H9 (cell line): ENCODE data around the gene SMS. TPM values are rescaled to one million over a fixed set of nuclear protein-coding genes. Genes with fewer than 3 reads are reported as not detected.

Experiments used
- DNase-seq: peaks from one replicate; pipeline ENCODE4 v3.0.0-alpha.2; 2017
- H2AFZ ChIP-seq: one replicate; pipeline ENCODE4 v1.6.1; 2013; ENCODE audit warnings: mild to moderate bottlenecking, low read length, control low read depth, moderate library complexity
- H2AK5ac ChIP-seq: 2 replicates; pipeline ENCODE4 v1.6.1; 2013; ENCODE audit warnings: low read length, control low read depth, mixed read lengths; ENCODE audit not compliant: insufficient read length
- H2BK120ac ChIP-seq: one replicate; pipeline ENCODE4 v1.6.1; 2013; ENCODE audit warnings: low read depth, mild to moderate bottlenecking, low read length, control low read depth, inconsistent platforms; ENCODE audit not compliant: poor library complexity, severe bottlenecking
- H2BK12ac ChIP-seq: 2 replicates; pipeline ENCODE4 v1.6.1; 2013; ENCODE audit warnings: low read length, control low read depth, mixed read lengths, low read depth; ENCODE audit not compliant: insufficient read length
- H2BK15ac ChIP-seq: 2 replicates; pipeline ENCODE4 v1.6.1; 2013; ENCODE audit warnings: low read depth, low read length, control low read depth
- H2BK20ac ChIP-seq: one replicate; pipeline ENCODE4 v1.6.1; 2013; ENCODE audit warnings: low read depth, mild to moderate bottlenecking, low read length, control low read depth, inconsistent platforms; ENCODE audit not compliant: poor library complexity, severe bottlenecking
- H2BK5ac ChIP-seq: 2 replicates; pipeline ENCODE4 v1.6.1; 2013; ENCODE audit warnings: low read length, control low read depth, mixed read lengths; ENCODE audit not compliant: insufficient read length
- H3K14ac ChIP-seq: 2 replicates; pipeline ENCODE4 v1.6.1; 2013; ENCODE audit warnings: low read length, control low read depth; ENCODE audit not compliant: insufficient read depth
- H3K18ac ChIP-seq: 2 replicates; pipeline ENCODE4 v1.6.1; 2013; ENCODE audit warnings: low read depth, mild to moderate bottlenecking, mixed read lengths, low read length, control low read depth; ENCODE audit not compliant: insufficient read length
- H3K23ac ChIP-seq: 2 replicates; pipeline ENCODE4 v1.6.1; 2013; ENCODE audit warnings: low read length, control low read depth, mixed read lengths, low read depth; ENCODE audit not compliant: insufficient read length
- H3K23me2 ChIP-seq: 2 replicates; pipeline ENCODE4 v1.6.1; 2013; ENCODE audit warnings: low read depth, mild to moderate bottlenecking, mixed read lengths, low read length, control low read depth; ENCODE audit not compliant: insufficient read length, poor library complexity, severe bottlenecking
- H3K27ac ChIP-seq: 2 replicates; pipeline ENCODE4 v1.5.1; 2013; ENCODE audit warnings: low read length, control low read depth, mixed read lengths, low read depth; ENCODE audit not compliant: insufficient read length
- H3K27me3 ChIP-seq: 2 replicates; pipeline ENCODE4 v1.6.1; 2013; ENCODE audit warnings: low read length, control low read depth, inconsistent platforms; ENCODE audit not compliant: insufficient read depth
- H3K4ac ChIP-seq: 2 replicates; pipeline ENCODE4 v1.6.1; 2013; ENCODE audit warnings: low read depth, mild to moderate bottlenecking, control low read depth, inconsistent platforms, low read length, moderate library complexity
- H3K4me1 ChIP-seq: 2 replicates; pipeline ENCODE4 v1.6.1; 2013; ENCODE audit warnings: low read length, control low read depth, inconsistent platforms; ENCODE audit not compliant: insufficient read depth
- H3K4me2 ChIP-seq: 2 replicates; pipeline ENCODE4 v1.6.1; 2013; ENCODE audit warnings: low read length, control low read depth, mixed read lengths; ENCODE audit not compliant: insufficient read length, insufficient read depth
- H3K56ac ChIP-seq: 2 replicates; pipeline ENCODE4 v1.6.1; 2013; ENCODE audit warnings: low read depth, mild to moderate bottlenecking, mixed read lengths, low read length, control low read depth; ENCODE audit not compliant: insufficient read length
- H3K79me1 ChIP-seq: 2 replicates; pipeline ENCODE4 v1.6.1; 2013; ENCODE audit warnings: low read depth, mild to moderate bottlenecking, moderate library complexity, low read length, control low read depth, inconsistent platforms; ENCODE audit not compliant: insufficient read depth, poor library complexity, severe bottlenecking
- H3K79me2 ChIP-seq: 2 replicates; pipeline ENCODE4 v1.6.1; 2013; ENCODE audit warnings: low read length, control low read depth, inconsistent platforms; ENCODE audit not compliant: insufficient read depth
- H3K9ac ChIP-seq: 2 replicates; pipeline ENCODE4 v1.6.1; 2013; ENCODE audit warnings: low read length, control low read depth, mixed read lengths; ENCODE audit not compliant: insufficient read length; ENCODE audit errors: extremely low read depth
- H3K9me3 ChIP-seq: one replicate; pipeline ENCODE4 v1.6.1; 2013; ENCODE audit warnings: low read depth, low read length, inconsistent platforms; ENCODE audit not compliant: control insufficient read depth
- H3T11ph ChIP-seq: one replicate; pipeline ENCODE4 v1.6.1; 2013; ENCODE audit warnings: mild to moderate bottlenecking, low read length, control low read depth, inconsistent platforms
- H4K20me1 ChIP-seq: one replicate; pipeline ENCODE4 v1.6.1; 2013; ENCODE audit not compliant: control insufficient read depth, insufficient read length, insufficient read depth
- H4K5ac ChIP-seq: 2 replicates; pipeline ENCODE4 v1.6.1; 2013; ENCODE audit warnings: low read depth, mild to moderate bottlenecking, mixed read lengths, low read length, control low read depth; ENCODE audit not compliant: insufficient read length
- H4K8ac ChIP-seq: replicated peaks from 2 replicates; pipeline ENCODE4 v1.6.1; 2013; ENCODE audit warnings: low read length, control low read depth, mixed read lengths, low read depth; ENCODE audit not compliant: insufficient read length
- H4K91ac ChIP-seq: 2 replicates; pipeline ENCODE4 v1.6.1; 2013; ENCODE audit warnings: low read depth, mild to moderate bottlenecking, moderate library complexity, mixed read lengths, low read length, control low read depth; ENCODE audit not compliant: insufficient read length
- H3K27ac Mint-ChIP-seq, 3 experiments: 2 replicates in 2 of 3; 3 replicates in 1 of 3; pipeline ENCODE4 v1.8.0; 2020 to 2021; ENCODE audit warnings: mixed read lengths in 3 of 3, mild to moderate bottlenecking in 1 of 3, moderate library complexity in 1 of 3
- H3K27me3 Mint-ChIP-seq: 2 replicates; pipeline ENCODE4 v1.8.0; 2021; ENCODE audit warnings: low read depth, mild to moderate bottlenecking, moderate library complexity, mixed read lengths
- H3K36me3 Mint-ChIP-seq, 3 experiments: 2 replicates in 2 of 3; 3 replicates in 1 of 3; pipeline ENCODE4 v1.8.0; 2020 to 2021; ENCODE audit warnings: low read depth in 3 of 3, mixed read lengths in 3 of 3; ENCODE audit not compliant: insufficient read depth in 1 of 3
- H3K4me1 Mint-ChIP-seq, 2 experiments: 2 replicates each; pipeline ENCODE4 v1.8.0; 2020; ENCODE audit warnings: mixed read lengths in 2 of 2
- H3K4me3 Mint-ChIP-seq, 2 experiments: 2 replicates in 1 of 2; 3 replicates in 1 of 2; pipeline ENCODE4 v1.8.0; 2020 to 2021; ENCODE audit warnings: mild to moderate bottlenecking in 2 of 2, mixed read lengths in 2 of 2, moderate library complexity in 1 of 2
- H3K9me3 Mint-ChIP-seq, 2 experiments: 2 replicates in 1 of 2; 3 replicates in 1 of 2; pipeline ENCODE4 v1.8.0; 2020; ENCODE audit warnings: mild to moderate bottlenecking in 2 of 2, mixed read lengths in 2 of 2, moderate library complexity in 1 of 2
- CTCF ChIP-seq: fragments of 200-600 bp; sonication (generic); conservative IDR thresholded peaks from 3 replicates; pipeline ENCODE4 v1.8.0; 2021; ENCODE audit warnings: antibody characterized with exemption, mild to moderate bottlenecking
- WGBS: extraction: QIAGEN DNeasy Blood & Tissue Kit; methylation state at CpG from one replicate; pipeline ENCODE4 v1.1.7; 2013; ENCODE audit warnings: missing lambda C conversion rate, low lambda C conversion rate, mixed read lengths; ENCODE audit not compliant: insufficient read length; ENCODE audit errors: extremely low coverage; 5-methylcytosine and 5-hydroxymethylcytosine counted together
- total RNA-seq: library from RNA; stranded (reverse); gene quantifications from 2 replicates; pipeline ENCODE4 v1.2.1, GENCODE V29; 2021

Gene SMS
- total RNA-seq, 1 experiment from 2014 or later, result 415 TPM

- Mint-ChIP-seq H3K9me3 (peaks cover 0 to 45% of the 10 kb centered on the region in 2 experiments; a peak in 4 of 5 replicates), H3K4me1 (peaks cover 9 to 24% of the 10 kb centered on the region in 2 experiments), H3K4me3 (no peak overlapping the region), H3K36me3 (peaks cover 28 to 73% (median 51%) of the 10 kb centered on the region in 3 experiments), H3K27ac (peak overlapping the region in 1 of 3 experiments; percentile 37; a peak in 2 of 7 replicates), H3K27me3 (no peaks in the 10 kb centered on the region; the same call in 1 of the 2 replicates)
- no peak overlapping the region for H3T11ph ChIP-seq
- no peaks in the 10 kb centered on the region for H3K23me2 ChIP-seq
- no peak overlapping the region for H4K8ac ChIP-seq
- no peak overlapping the region for H2AFZ ChIP-seq
- no peak overlapping the region for H3K14ac ChIP-seq
- no peak overlapping the region for H3K9ac ChIP-seq
- no peak overlapping the region for H3K23ac ChIP-seq
- no peaks in the 10 kb centered on the region for H3K27me3 ChIP-seq
- H2AK5ac ChIP-seq, result no peak overlapping the region
- H3K9me3 ChIP-seq, result no peaks in the 10 kb centered on the region
- H2BK20ac ChIP-seq, result no peak overlapping the region
- no CpG with 5 or more reads among the region's 9 CpGs for WGBS
- peaks cover 39% of the 10 kb centered on the region; the same call in 1 of the 2 replicates for H3K79me2 ChIP-seq
- peaks cover 7% of the 10 kb centered on the region for H3K79me1 ChIP-seq
- no peak overlapping the region for H3K56ac ChIP-seq
- H2BK5ac ChIP-seq, result no peak overlapping the region
- H3K4me1 ChIP-seq, result no peaks in the 10 kb centered on the region
- no peak overlapping the region for H3K4ac ChIP-seq
- H2BK12ac ChIP-seq, result no peak overlapping the region
- no peak overlapping the region for H3K4me2 ChIP-seq
- H4K20me1 ChIP-seq, result no peaks in the 10 kb centered on the region
- H4K91ac ChIP-seq, result no peak overlapping the region
- H3K18ac ChIP-seq, result no peak overlapping the region
- no peak overlapping the region for H2BK15ac ChIP-seq
- DNase-seq, result no peak
- H2BK120ac ChIP-seq, result no peak overlapping the region
- H3K27ac ChIP-seq, result no peak overlapping the region
- no peak for TF ChIP-seq CTCF
- H4K5ac ChIP-seq, result no peak overlapping the region
These were observed 26.4 kb downstream of the SMS start for GRCh38 chrX:21966866-21967265.
